ENCODE results near the gene ANKRD30B.
"Not testable (repeated sequence)": the region's sequence is repeated elsewhere in the genome, so short reads cannot be mapped to it uniquely, and the experiment has no call there.

GRCh38 chr18:14855634-14856033 lies 107.7 kb downstream of the ANKRD30B start:
- TF ChIP-seq CTCF (conservative IDR thresholded peaks at IDR 0.05; ENCODE audit: low read depth, low read length); POLR2A (IDR thresholded peaks at IDR 0.05; ENCODE audit: low read depth, low read length); MAFK (IDR thresholded peaks at IDR 0.05; ENCODE audit: low read depth, low read length); FOS (IDR thresholded peaks at IDR 0.05; ENCODE audit: low read depth, low read length); BHLHE40 (IDR thresholded peaks at IDR 0.05; ENCODE audit: low read depth, low read length); RAD21 (IDR thresholded peaks at IDR 0.05; ENCODE audit: low read length); CEBPB (IDR thresholded peaks at IDR 0.05; ENCODE audit: low read depth, low read length); SMC3 (IDR thresholded peaks at IDR 0.05; ENCODE audit: low read depth, low read length); CHD1 (IDR thresholded peaks at IDR 0.05; ENCODE audit: low read depth, low read length): not testable (repeated sequence)
